ENCODE results near the gene RAD51B.

- TF ChIP-seq ATF3 (IDR thresholded peaks at IDR 0.05): no peak
- no peak for TF ChIP-seq SP1 (IDR thresholded peaks at IDR 0.05; ENCODE audit: low read depth)
- TF ChIP-seq POLR2A (IDR thresholded peaks at IDR 0.05; ENCODE audit: borderline replicate concordance, extremely low read depth, insufficient read depth, insufficient read length): no peak
- no peak for TF ChIP-seq CTCF (IDR thresholded peaks at IDR 0.05 in 2 of 3, conservative IDR thresholded peaks at IDR 0.05 in 1 of 3; ENCODE audit: borderline replicate concordance in 1 of 3, insufficient read depth in 1 of 3, low read depth in 2 of 3, low read length in 2 of 3)
- no peak for TF ChIP-seq YY1 (IDR thresholded peaks at IDR 0.05; ENCODE audit: extremely low read depth, insufficient replicate concordance, low read depth, low read length)
- TF ChIP-seq TCF7L2 (IDR thresholded peaks at IDR 0.05; ENCODE audit: borderline replicate concordance, extremely low read depth, insufficient read depth, insufficient read length): no peak
- no peak for TF ChIP-seq CEBPB (IDR thresholded peaks at IDR 0.05; ENCODE audit: low read depth)
- no peak for TF ChIP-seq EZH2phosphoT487 (IDR thresholded peaks at IDR 0.05; ENCODE audit: borderline replicate concordance)
Observed at GRCh38 chr14:68074765-68075381, 255.3 kb downstream of the RAD51B start.

All from HCT116 (cell line).